ENCODE measurements around the gene CELSR1.

Gene CELSR1

DNA sequence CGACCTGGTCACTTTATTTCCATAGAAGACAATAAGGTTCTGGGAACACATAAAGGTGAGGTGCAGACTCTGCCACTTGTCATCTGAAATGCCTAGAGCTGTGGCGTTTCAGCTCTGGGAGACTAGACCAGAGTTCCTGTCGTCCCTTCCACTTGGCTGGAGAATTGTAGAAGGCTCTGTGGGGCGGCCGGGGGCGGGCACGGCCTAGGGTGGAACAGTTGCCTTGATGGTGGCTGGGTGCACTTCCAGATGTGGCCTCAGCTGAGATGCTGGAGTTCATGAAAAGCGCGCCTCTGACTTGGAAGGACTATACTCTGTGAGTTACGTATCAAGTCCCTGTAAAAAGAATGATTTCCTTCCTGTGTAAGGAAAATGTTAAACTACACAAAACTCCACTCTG lies 185.1 kb downstream of the CELSR1 start:
- Histone ChIP-seq H3K4me1 (ENCODE audit: low read length) (no peaks in the 10 kb centered on the region), H3K9me2 (replicated peaks; ENCODE audit: insufficient read depth, low read length) (no peaks in the 10 kb centered on the region), H2AFZ (ENCODE audit: low read length) (no peak overlapping the region), H3K9me3 (replicated peaks; ENCODE audit: insufficient read depth, low read length) (no peaks in the 10 kb centered on the region), H3K27me3 (replicated peaks; ENCODE audit: insufficient read depth, low read length) (no peaks in the 10 kb centered on the region), H3K36me3 (replicated peaks; ENCODE audit: insufficient read depth, low read length) (peaks cover 4% of the 10 kb centered on the region; the same call in 1 of the 2 replicates), H3K4me2 (ENCODE audit: low read depth, low read length) (no peak overlapping the region), H3K79me2 (ENCODE audit: low read length) (peaks cover 9% of the 10 kb centered on the region; the same call in 1 of the 2 replicates), H3K9ac (ENCODE audit: low read length) (no peak overlapping the region), H3K4me3 (ENCODE audit: low read length) (no peak overlapping the region), H3F3A (ENCODE audit: insufficient read depth, low read length) (no peaks in the 10 kb centered on the region), H3K27ac (ENCODE audit: low read length) (no peak overlapping the region), H4K20me1 (ENCODE audit: insufficient read depth, low read length) (no peaks in the 10 kb centered on the region; the same call in 1 of the 2 replicates)
- TF ChIP-seq CTCF (IDR thresholded peaks at IDR 0.05; ENCODE audit: low read length), result no peak
- no peak for TF ChIP-seq EZH2phosphoT487 (IDR thresholded peaks at IDR 0.05; ENCODE audit: low read length)
- TF ChIP-seq EZH2 (optimal IDR thresholded peaks at IDR 0.05; ENCODE audit: low read depth, low read length), result no peak
- DNase-seq, result no peak

DNA sequence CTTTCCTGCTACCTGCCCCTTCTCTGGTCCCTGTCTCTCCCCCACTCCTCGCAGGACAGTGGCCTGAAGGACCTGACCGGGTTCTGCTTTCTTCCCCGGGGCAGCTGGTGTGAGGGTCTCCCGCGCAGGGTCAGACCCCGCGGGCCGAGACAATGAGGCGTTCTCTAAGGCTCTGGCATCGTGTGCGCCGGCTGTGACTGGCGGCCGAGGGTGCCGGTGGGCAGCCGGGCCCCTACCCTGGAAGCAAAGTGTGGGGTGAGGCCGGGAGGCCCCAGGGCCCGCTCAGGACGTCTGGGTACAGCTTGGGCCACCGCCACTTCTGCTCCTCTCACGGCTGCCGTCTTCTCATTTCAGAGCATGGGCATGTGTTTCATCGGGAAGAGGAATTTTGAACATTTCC lies 185.7 kb downstream of the CELSR1 start:
- Histone ChIP-seq H3K36me3 (replicated peaks; ENCODE audit: insufficient read depth, low read length) (peaks cover 7% of the 10 kb centered on the region), H4K20me1 (ENCODE audit: insufficient read depth, low read length) (no peaks in the 10 kb centered on the region; the same call in 1 of the 2 replicates)

DNA sequence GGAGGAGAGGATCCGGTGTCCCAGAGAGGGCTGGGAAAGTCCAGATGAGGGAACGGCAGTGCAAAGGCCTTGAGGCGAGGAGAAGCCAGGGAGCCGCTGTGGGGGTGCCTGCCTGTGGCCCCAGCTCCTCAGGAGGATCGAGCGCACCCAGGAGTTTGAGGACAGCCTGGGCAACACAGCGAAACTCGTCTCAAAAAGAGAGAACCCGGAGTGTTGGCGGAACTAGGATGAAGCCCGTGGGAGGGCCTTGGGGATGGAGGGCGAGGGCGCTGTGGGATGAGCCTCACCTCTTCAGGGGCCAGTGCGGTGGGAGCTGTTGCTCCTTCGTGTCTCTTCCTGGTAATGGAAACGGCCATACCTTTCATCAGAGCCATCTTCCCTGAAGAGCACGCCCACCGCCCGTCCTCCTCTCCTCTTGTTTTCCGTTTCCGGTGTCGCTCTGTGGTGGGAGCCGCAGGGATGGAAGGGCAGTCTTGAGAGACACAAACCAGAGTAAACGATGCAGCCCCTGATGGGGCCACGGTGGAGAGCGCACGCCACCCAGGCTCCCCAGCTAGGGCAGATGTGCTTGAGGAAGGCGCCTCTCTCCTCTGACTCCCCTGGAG lies 186.2 kb downstream of the CELSR1 start:
- H3K9me2 ChIP-seq (replicated peaks; ENCODE audit: insufficient read depth, low read length), result no peaks in the 10 kb centered on the region
- no peak overlapping the region for H3K4me3 ChIP-seq (ENCODE audit: low read length)
- H3K27ac ChIP-seq (ENCODE audit: low read length), result no peak overlapping the region
- no peak overlapping the region for H2AFZ ChIP-seq (ENCODE audit: low read length)
- no peaks in the 10 kb centered on the region; the same call in 1 of the 2 replicates for H4K20me1 ChIP-seq (ENCODE audit: insufficient read depth, low read length)
- H3K27me3 ChIP-seq (replicated peaks; ENCODE audit: insufficient read depth, low read length), result no peaks in the 10 kb centered on the region
- H3F3A ChIP-seq (ENCODE audit: insufficient read depth, low read length), result no peaks in the 10 kb centered on the region
- H3K36me3 ChIP-seq (replicated peaks; ENCODE audit: insufficient read depth, low read length), result peaks cover 12% of the 10 kb centered on the region
- no peak overlapping the region for H3K4me2 ChIP-seq (ENCODE audit: low read depth, low read length)
- no peak for DNase-seq
- no peaks in the 10 kb centered on the region for H3K9me3 ChIP-seq (replicated peaks; ENCODE audit: insufficient read depth, low read length)
- H3K79me2 ChIP-seq (ENCODE audit: low read length), result peaks cover 17% of the 10 kb centered on the region
- H3K9ac ChIP-seq (ENCODE audit: low read length), result no peak overlapping the region
- TF ChIP-seq EZH2 (optimal IDR thresholded peaks at IDR 0.05; ENCODE audit: low read depth, low read length) (no peak), CTCF (IDR thresholded peaks at IDR 0.05; ENCODE audit: low read length) (no peak), EZH2phosphoT487 (IDR thresholded peaks at IDR 0.05; ENCODE audit: low read length) (no peak)
- H3K4me1 ChIP-seq (ENCODE audit: low read length), result no peaks in the 10 kb centered on the region

More for the DNA sequence above, 185.7 kb downstream of the CELSR1 start:
- Histone ChIP-seq H3K4me3 (ENCODE audit: low read length) (no peak overlapping the region), H3K9me2 (replicated peaks; ENCODE audit: insufficient read depth, low read length) (no peaks in the 10 kb centered on the region), H3K4me2 (ENCODE audit: low read depth, low read length) (no peak overlapping the region), H3K79me2 (ENCODE audit: low read length) (peaks cover 12% of the 10 kb centered on the region), H3K9me3 (replicated peaks; ENCODE audit: insufficient read depth, low read length) (no peaks in the 10 kb centered on the region), H3K9ac (ENCODE audit: low read length) (no peak overlapping the region), H3K27ac (ENCODE audit: low read length) (no peak overlapping the region), H2AFZ (ENCODE audit: low read length) (no peak overlapping the region), H3K4me1 (ENCODE audit: low read length) (no peaks in the 10 kb centered on the region), H3F3A (ENCODE audit: insufficient read depth, low read length) (no peaks in the 10 kb centered on the region), H3K27me3 (replicated peaks; ENCODE audit: insufficient read depth, low read length) (no peaks in the 10 kb centered on the region)
- TF ChIP-seq EZH2phosphoT487 (IDR thresholded peaks at IDR 0.05; ENCODE audit: low read length) (no peak), CTCF (IDR thresholded peaks at IDR 0.05; ENCODE audit: low read length) (no peak), EZH2 (optimal IDR thresholded peaks at IDR 0.05; ENCODE audit: low read depth, low read length) (no peak)
- no peak for DNase-seq
